GM18861 (cell line): Measurements from ENCODE around the gene PRB2.
"Not testable (repeated sequence)": the region's sequence is repeated elsewhere in the genome, so short reads cannot be mapped to it uniquely, and the experiment has no call there.

Source experiments
- ATAC-seq: cut with Tn5 transposase; IDR thresholded peaks from one replicate; pipeline ENCODE4 v1.9.1; 2021; ENCODE audit not compliant: unreplicated experiment

The PRB2 gene

GRCh38 chr12:11395467-11395866 is at the start of gene PRB2:
TSS of gene PRB2 (minus strand) at chr12:11395567. CDS start at chr12:11395529, 38 bp downstream.
- ATAC-seq: not testable (repeated sequence)

GRCh38 chr12:11437966-11438365 is 42.6 kb upstream of the PRB2 start:
- no peak for ATAC-seq

GRCh38 chr12:11433664-11434063 is 38.3 kb upstream of the PRB2 start:
- no peak for ATAC-seq

GRCh38 chr12:11431486-11431885 is 36.1 kb upstream of the PRB2 start:
- no peak for ATAC-seq

- no peak for ATAC-seq
These were observed 32.0 kb upstream of the PRB2 start for GRCh38 chr12:11427341-11427740.

GRCh38 chr12:11412731-11413130 is 17.4 kb upstream of the PRB2 start:
- no peak for ATAC-seq

GRCh38 chr12:11408096-11408495 is 12.7 kb upstream of the PRB2 start:
- ATAC-seq: no peak

GRCh38 chr12:11397366-11397765 is 2.0 kb upstream of the PRB2 start:
- no peak for ATAC-seq

GRCh38 chr12:11391456-11391855 is 3.9 kb downstream of the PRB2 start:
- not testable (repeated sequence) for ATAC-seq

- ATAC-seq: not testable (repeated sequence)
These were observed 17.9 kb downstream of the PRB2 start for GRCh38 chr12:11377420-11377819.

- no peak for ATAC-seq
These were observed 34.2 kb downstream of the PRB2 start for GRCh38 chr12:11361151-11361550.

GRCh38 chr12:11360205-11360883 is 35.0 kb downstream of the PRB2 start:
- ATAC-seq: not testable (repeated sequence)

GRCh38 chr12:11351736-11352135 is 43.6 kb downstream of the PRB2 start:
- not testable (repeated sequence) for ATAC-seq

GRCh38 chr12:11348439-11348838 is 46.9 kb downstream of the PRB2 start:
- no peak for ATAC-seq

- no peak for ATAC-seq
These were observed 47.6 kb downstream of the PRB2 start for GRCh38 chr12:11347810-11348209.

- ATAC-seq: no peak
These were observed 50.9 kb downstream of the PRB2 start for GRCh38 chr12:11344500-11344899.
